HG02943 (cell line): Measurements from ENCODE around the gene CHRDL2.

ENCODE experiments used
- ATAC-seq: cut with Tn5 transposase; IDR thresholded peaks from one replicate; pipeline ENCODE4 v1.9.1; 2021; ENCODE audit warnings: mild to moderate bottlenecking, low read depth, moderate library complexity; ENCODE audit not compliant: unreplicated experiment

CHRDL2 gene

DNA sequence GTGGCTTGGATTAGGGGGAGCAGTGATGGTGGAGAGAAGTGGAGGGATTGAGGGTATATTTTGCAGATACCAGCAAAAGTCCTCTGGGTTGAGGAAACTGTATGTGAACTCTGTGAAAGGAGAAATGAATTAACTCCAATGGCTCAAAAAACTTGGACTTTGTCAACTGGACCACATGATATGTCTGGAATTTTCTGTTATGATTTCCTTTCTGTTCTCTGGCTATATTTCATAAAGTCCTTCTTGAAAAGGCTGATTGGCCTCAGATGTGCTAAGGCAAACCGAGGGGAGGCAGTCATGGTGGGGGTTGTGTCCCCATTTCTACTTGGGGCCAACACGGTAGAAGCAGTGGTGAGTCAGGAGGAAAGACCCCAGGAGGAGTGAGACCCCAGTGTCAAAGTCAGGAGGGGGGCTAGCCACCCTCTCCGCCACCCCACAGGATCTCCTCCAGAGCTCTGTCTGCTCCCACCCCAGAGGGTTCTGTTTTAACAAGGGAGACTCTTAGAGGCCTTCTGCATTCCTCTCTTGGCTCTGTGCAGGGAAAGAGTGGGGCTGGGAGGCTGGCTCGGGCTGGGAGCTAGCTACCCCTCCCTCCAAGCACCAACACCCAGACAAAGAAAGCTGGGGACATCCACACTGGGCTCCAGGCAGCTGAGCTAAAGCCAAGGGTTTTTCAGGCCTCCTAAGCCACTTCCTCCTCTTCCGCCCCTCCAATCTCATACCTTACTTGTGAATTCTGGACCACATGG lies 13.8 kb downstream of the CHRDL2 start:
- ATAC-seq, result no peak

DNA sequence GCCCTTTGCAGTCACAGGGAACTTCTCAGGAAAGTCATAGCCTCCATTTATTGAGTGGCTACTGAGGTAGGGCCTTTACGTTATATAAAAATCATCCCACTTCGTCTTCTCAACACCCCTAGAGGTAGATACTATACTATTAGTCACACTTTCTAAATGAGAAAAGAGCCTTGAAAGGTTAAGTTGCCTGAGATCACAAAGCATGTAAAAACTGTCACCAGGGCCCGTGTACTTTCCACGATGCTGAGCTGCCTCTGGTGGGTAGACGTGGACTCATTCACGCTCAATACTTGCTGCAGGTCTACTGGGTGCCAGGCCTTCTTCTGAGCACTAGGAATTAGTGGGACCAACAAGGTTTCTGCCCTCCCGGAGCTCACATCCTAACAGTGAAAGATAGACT lies 16.3 kb downstream of the CHRDL2 start:
- ATAC-seq, result no peak

DNA sequence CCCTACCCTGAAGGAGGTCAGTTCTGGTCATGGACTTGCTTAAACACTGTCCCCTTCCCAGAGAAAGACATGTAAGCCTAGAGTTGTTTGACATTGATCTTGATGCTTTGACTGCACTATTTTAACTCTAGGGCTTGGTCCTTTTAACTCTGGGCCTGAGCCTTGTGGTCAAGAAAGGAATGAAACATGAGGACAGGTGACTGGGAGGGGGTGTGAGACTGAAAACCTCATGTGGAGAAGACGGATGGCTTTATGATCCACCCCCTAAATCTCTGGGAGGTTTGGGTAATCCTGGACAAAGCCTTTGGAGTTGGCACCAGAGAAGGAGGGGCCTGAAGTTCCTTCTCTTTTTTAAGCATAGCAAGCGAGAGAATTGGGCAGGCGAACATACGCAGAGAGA lies 17.5 kb downstream of the CHRDL2 start:
- ATAC-seq, result no peak

DNA sequence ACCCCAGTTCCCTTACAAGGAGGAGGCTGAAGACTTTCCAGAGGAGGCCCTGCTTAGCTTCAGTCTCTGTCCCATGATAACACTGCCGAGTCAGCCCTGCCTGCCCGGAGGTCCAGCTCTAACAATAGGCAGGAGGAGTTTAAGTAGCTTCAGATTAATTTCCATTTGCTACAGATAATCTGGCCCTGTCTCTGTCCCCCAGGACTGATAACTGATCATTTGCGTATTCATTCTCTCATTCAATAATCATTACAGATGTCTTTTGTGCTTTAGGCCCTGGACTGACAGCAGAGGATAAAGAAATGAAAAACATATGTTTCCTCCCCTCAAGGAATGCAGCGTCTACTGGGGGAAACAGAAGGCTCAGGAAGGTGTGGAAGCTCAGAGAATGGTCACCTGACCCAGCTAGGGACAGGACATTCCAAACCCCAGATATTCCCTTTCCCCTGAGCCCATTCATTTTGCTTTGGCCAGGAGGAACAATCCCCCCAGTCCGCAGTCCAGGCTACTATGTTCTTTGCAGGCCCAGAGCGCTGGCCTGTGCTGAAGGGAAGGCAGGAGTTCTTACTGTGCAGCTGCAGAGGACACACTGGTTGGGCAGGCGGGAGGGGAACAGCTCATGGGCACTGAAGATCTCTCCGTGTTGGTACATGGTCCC lies 20.8 kb downstream of the CHRDL2 start:
- ATAC-seq, result no peak

DNA sequence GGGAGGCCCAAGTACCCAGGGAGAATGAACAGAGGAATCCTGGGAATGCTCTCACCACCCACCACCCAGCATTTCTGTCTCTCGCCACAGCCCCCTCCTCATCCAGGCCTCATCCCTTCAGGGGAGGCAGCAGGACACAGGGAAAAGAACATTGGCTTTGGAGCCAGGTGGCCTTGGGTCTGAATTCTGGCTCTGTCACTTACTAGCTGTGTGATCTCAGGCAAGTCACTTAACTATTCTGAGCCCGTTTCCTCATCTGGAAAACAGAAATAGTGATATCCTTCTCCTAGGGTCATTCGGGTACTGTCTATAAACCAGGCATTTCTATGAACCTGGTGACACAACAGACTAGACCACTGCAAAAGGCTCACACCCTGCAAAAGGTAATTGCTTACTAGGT lies 22.1 kb downstream of the CHRDL2 start:
- ATAC-seq, result no peak

DNA sequence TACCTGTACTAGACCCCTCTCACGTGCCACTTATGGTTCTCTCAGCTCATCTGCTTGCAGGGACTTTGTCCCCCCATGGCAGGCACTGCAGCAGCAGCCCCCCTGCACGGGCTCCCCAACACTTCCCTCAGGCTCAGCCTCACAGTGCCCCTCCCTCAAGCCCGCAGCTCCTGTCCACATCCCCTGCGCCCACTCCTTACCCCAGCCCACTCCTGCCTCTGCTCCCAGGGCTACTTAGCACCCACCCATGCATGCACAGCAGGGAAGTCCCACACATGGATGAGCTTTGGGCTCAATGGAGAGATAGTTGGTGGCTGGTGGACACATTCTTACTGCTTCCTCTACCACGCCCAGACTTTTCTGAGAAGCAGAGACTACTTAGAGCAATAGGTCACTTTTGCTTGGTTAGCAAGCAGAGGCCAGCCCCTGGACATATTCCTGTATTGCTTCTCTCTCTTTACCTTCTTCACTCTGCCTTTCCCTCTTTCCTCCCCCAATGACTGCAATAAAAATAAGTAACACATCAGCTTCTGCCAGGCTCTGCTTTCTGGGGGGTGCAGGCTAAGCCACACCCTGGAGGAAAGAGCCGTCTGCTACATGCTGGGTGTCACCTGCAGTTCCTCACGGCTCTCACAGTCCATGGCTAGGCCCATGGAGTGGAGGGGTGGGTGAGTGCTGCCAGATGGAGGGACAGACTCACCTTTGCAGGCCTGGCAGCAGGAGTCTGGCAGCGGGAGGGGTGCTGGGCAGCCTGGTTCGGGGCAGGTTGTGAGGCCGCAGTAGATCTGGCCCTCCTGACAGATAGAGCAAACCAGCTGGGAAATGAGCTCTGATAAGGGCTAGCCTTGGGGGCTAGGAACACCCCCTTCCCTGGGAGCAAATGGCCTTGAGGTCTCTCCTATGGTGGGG lies 23.4 kb downstream of the CHRDL2 start:
- ATAC-seq, result no peak

DNA sequence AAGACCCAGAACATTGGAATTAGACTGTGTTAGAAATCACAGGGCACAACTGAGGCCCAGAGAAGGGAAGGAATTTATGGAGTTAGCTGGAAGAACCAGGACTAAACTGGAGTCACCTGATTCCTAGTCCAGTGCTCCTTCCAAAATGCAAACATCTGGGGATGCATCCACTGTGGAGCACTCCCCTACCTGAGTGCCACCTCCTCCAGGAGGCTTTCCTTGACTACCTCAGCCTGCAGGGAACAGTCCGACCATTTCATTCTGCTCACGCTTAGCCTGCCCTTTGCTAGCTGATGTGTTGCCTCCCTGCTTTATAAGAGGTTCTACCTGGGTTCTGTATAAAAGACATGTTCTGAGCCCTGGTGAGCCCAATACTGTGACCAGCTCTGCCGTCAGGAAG lies 24.0 kb downstream of the CHRDL2 start:
- ATAC-seq, result no peak

DNA sequence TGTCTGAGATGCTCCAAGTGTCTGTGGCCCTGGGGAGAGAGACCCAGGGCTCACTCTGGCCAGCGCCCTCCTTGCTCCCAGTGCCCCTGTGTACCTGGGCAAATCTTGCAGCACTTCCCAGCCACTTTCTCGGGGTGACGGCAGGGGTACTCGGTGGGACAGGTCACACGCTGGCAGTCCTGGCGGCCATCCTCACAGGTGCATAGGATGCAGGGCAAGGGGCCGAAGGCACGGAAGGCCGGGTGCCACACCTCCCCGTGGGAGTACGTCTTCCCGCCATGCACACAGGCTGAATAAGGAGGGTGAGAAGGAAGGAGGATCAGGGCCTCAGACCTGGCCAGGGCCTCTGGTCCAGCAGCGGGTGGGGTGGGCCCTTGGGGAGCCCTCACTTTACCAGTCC lies 28.0 kb downstream of the CHRDL2 start:
- no peak for ATAC-seq

DNA sequence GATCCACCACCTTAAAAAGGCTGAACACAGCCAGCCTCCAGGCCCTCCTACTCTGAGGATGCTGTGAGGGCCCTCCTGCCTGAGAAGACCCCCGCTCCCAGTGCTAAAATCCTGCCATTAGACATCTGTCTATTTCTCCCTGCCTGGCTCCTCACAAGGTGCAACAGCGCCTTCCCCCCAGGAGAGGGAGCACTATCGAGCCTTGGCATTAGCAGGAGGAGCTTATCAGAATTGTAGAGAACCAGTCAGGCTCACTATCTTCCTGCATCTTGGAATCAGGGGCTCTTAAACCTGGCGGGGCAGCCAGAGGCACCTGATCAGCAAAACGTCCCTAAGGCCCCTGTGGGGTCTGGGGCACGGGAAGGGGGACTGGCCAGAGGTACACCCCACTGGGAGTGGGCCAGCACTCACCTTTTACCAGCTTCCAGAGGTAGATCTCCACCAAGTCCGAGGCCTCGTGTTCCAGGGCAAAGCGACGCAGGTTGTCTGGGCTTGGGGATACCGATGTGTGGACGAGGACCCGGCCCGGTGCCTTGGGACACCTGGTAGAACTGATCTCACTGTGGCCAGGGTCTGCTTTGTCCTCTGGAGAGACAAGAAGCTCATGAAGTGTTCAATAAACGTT lies 28.7 kb downstream of the CHRDL2 start:
- no peak for ATAC-seq

DNA sequence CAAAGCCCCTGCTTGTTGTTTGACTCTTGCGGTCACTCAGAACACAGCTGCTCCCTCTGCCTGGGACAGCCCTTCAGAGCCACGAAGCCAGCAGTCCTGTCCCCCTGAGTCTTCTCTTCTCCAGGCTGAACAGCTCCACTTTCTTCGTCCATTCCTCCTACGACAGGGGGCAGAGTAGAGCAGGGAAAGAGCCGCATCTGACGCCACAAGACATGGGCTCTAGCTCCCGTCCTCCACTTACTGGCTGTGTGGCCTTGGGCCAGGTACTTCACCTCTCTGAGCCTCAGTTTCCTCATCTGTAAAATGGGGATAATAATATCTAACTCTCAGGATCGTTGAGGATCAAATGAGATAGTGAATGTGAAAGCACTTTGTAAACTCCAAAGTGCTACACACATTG lies 29.9 kb downstream of the CHRDL2 start:
- ATAC-seq, result no peak

DNA sequence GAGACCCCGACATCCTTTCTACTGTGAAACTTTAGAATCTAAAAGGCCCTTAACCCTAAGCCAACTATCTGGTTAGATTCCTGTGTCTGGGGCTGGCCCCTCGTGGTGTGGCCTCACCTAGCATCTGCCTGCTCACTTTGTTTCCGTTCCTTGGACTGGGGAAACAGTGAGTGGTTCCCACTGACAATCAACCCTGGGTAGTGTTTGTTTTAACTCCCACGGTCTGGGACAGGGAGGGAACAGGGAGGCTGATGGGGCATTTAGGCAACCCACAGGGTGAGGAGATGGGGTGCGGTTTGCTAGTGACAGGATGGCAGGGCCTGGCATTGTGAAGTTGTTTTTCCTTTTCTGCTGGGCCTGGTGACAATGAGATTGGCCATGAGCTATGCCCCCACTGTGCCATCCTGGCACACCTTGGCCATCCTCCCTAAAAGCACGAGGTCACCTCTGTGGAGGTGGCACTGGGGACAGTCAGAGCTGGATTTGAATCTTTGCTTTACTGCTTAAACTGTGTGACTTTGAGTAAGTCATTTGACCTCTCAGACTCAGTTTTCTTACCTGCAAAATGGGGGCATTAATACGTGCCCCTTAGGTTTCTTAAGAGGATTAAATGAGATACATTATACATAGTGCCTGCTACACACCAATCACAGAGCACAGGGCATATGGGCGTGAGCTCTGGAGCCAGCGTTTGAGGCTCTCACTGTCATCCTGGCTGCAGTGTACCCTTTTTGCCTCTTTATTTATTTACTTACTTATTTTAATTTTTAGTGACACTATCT lies 31.4 kb downstream of the CHRDL2 start:
- no peak for ATAC-seq

DNA sequence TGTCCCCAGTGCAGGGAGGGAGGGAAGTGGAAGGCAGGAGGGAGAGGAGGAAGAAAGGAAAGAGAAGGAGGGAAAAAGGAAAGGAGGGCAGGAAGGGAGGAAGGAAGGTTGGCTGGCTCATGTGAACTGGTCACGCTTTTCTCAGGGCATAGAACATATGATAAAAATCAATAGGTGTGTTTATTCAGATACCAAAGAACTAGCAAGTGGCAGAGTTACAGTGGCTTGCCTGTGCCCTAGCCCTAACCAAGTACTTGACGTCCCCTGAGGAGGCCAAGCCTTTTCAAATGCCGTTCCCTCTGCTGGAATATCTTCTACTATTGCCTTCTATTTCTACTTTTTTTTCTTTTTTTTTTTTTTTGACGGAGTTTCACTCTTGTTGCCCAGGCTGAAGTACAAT lies 33.5 kb downstream of the CHRDL2 start:
- no peak for ATAC-seq

DNA sequence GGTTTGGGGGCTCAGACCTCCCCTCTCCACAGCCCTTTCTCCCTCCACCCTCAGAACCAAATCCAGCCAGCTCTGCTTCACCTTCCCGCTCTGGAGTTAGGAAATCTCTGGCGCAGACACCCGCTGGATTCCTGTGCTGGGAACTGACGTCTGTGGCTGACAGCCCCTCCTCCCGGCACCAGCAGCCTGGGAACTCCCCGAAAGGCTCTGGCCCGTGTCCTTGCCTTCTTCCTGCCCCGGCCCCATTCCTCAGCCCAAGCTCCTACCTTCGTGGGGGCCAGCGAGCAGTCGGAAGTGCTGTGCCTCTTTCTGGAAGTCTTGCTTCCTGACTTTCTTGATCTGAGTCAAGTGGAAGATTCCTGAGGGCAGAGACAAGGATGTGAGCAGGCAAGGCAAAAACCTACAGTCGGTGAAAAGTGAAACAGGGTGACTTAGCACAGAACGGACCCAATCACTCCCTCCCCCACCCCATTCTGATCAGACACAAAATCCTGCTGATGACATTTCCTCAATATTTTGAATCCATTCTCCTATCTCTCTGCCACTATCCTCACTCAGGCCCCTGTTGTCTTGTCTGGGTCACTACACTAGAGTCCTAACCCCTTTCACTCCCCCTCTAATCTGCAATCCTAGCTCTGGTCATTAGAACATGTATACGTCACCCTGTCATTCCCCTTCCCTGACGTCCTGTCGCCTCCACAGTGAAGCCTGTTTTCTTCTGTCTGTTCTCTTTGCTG lies 34.1 kb downstream of the CHRDL2 start:
- no peak for ATAC-seq

DNA sequence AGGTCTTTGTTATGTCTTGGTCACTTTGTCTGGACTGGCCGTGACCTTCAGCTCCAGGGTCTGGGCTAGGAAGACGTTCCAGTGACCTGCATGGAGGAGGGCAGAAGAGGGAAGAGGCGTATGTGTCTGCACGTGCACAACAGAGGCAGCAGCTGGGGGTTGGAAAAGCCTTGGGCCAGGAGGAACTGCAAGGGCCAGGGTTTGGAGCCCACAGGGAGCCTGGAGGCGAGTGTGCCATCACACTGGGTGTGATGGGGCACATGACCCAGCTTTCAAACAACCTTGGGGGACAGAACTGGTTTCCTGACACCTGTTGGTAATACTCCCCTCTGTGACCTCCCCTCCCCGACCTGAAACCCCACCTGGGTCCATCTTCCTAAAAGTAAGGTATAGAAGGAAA lies 34.7 kb downstream of the CHRDL2 start:
- ATAC-seq, result no peak

DNA sequence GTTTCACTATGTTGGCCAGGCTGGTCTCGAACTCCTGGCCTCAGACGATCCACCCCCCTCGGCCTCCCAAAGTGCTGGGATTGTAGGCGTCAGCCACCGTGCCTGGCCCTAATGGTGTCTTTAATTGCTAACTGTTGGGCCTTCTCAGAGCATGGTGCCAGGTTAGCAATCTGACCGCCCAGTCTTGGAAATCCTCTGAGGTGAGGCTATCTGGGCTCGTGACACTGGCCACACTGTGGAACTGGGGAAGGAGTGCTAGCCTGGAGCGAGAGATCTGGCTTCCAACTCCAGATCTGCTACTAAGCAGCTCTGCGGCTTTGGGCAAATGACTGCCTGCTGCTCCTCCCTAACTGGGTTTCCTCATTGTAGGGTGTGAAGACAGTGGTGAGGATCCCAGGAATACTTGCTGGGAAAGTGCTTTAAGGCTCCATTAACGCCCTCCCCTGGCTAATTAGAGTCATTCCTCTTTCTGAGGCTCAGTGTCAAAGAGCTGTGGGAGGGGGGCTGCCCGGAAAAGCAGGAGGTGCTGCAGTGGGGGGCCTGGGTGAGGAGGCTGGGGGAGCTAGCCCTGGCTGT lies 35.4 kb downstream of the CHRDL2 start:
- ATAC-seq, result no peak

DNA sequence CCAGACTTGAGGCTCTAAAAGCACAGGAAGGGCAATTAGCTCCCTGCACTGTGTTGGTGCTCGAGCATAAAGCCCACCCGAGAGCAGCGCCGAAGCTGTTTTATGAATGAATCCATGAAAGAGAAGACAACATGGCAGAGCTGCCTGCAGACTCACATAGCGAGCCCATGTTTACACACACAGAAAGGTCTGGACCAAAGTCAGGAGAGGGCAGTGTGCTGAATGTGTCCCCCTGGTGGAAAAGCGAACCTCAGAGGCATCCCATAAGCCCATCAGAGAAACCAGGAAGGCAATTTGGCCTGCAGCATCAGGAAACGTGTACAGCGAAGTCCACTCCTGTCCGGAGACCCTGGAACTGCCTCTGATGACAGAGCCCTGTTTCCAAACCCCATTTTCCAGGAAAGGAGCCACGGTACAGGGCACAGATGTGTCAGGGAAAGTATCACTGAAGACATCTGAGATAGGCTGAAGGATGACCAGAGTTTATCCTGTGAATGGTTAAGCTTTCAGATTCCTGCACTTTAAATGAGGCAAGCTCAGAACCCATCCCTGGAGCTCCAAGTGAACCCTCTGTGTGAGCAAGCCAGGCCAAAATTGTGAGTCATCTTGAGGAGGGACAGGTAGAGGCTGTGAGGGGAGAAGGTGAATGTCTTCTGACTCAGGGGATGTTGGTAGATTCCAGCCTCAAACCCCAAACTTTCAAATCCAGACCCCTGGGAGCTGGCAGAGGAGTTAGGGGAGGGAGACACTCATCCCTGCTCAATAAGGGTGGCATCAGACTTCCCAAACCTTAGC lies 36.9 kb downstream of the CHRDL2 start:
- ATAC-seq, result no peak

DNA sequence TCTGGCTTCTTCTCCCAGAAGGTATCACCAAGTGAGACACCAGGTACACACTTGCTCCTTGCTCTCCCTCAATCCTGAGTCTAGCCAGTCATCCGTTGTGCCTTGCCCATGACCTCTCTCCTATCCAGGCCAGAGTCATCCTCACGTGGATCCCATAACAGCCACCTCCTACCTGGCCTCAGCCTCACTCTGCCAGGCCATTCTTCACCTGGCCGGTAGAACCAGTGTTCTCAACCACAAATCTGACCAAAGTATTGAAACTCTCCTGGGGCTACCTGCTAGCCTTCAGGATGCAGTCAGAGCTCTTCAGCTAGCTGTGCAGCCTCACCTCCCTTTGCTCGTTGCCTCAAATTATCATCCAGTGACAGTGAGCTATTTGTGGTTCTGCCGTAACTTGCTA lies 37.7 kb downstream of the CHRDL2 start:
- ATAC-seq, result no peak

DNA sequence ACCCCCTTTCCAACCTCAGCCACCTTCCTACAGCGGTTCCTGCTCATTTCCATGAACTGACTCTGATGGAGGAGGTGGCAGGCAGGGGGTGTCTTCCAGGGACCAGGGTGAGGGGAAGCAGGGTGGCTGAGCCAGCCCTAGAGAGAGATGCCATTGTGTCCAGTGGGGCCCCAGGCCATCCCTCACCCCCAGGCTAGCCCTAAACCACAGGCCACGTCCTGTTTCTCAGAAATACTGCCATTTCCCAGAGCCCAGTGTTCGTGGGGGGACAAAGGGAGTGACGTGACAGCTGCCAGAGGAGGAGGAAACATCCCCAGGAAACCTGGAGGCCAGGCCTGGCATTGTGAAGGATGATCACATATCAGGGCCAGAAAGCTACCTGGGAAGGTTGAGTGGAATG lies 39.5 kb downstream of the CHRDL2 start:
- no peak for ATAC-seq
